Loucy (cell line): Measurements from ENCODE around the gene ZNF560.

Source experiments
- H2AFZ ChIP-seq: fragments of 200-600 bp; sonication (generic); 2 replicates; pipeline ENCODE4 v1.6.0; 2016; ENCODE audit warnings: antibody characterized with exemption, mild to moderate bottlenecking, low read length, moderate library complexity
- H3F3A ChIP-seq: fragments of 200-600 bp; 2 replicates; pipeline ENCODE4 v1.6.0; 2016; ENCODE audit warnings: antibody characterized with exemption, low read depth, mild to moderate bottlenecking
- H3K27me3 ChIP-seq: fragments of 200-600 bp; sonication (generic); 2 replicates; pipeline ENCODE4 v1.6.1; 2014; ENCODE audit warnings: low read length, mild to moderate bottlenecking; ENCODE audit not compliant: insufficient read depth, poor library complexity, severe bottlenecking
- H3K36me3 ChIP-seq: fragments of 200-600 bp; sonication (generic); 2 replicates; pipeline ENCODE4 v1.6.1; 2016; ENCODE audit warnings: low read length; ENCODE audit not compliant: insufficient read depth
- H3K4me1 ChIP-seq: fragments of 200-600 bp; sonication (generic); 2 replicates; pipeline ENCODE4 v1.5.1; 2014; ENCODE audit warnings: low read length, mild to moderate bottlenecking; ENCODE audit not compliant: insufficient read depth, poor library complexity, severe bottlenecking
- H3K4me2 ChIP-seq: fragments of 200-600 bp; sonication (generic); 2 replicates; pipeline ENCODE4 v1.6.0; 2014; ENCODE audit warnings: antibody characterized with exemption, low read length, low read depth, mild to moderate bottlenecking; ENCODE audit not compliant: poor library complexity, severe bottlenecking
- H3K4me3 ChIP-seq: fragments of 200-600 bp; sonication (generic); 2 replicates; pipeline ENCODE4 v1.5.1; 2014; ENCODE audit warnings: low read length, mild to moderate bottlenecking, mixed read lengths; ENCODE audit not compliant: poor library complexity, severe bottlenecking
- H3K79me2 ChIP-seq: fragments of 200-600 bp; sonication (generic); 2 replicates; pipeline ENCODE4 v1.6.1; 2014; ENCODE audit warnings: low read length; ENCODE audit not compliant: insufficient read depth
- H3K9ac ChIP-seq: fragments of 200-600 bp; sonication (generic); 2 replicates; pipeline ENCODE4 v1.6.0; 2014; ENCODE audit warnings: mild to moderate bottlenecking, low read depth, low read length, moderate library complexity; ENCODE audit not compliant: poor library complexity, severe bottlenecking
- H3K9me2 ChIP-seq: fragments of 200-600 bp; sonication (generic); replicated peaks from 2 replicates; pipeline ENCODE4 v1.6.1; 2016; ENCODE audit warnings: low read depth, low read length, mixed read lengths
- H3K9me3 ChIP-seq: fragments of 200-600 bp; sonication (generic); 2 replicates; pipeline ENCODE4 v1.6.1; 2014; ENCODE audit warnings: mild to moderate bottlenecking, antibody characterized with exemption, low read length, low read depth; ENCODE audit not compliant: insufficient read depth
- H4K20me1 ChIP-seq: fragments of 200-600 bp; sonication (generic); 2 replicates; pipeline ENCODE4 v1.6.0; 2014; ENCODE audit warnings: antibody characterized with exemption, low read length, mild to moderate bottlenecking; ENCODE audit not compliant: insufficient read depth, poor library complexity, severe bottlenecking
- EZH2phosphoT487 ChIP-seq: fragments of 200-600 bp; IDR thresholded peaks from 2 replicates; pipeline ENCODE4 v1.6.1; 2018; ENCODE audit warnings: antibody characterized with exemption, mild to moderate bottlenecking, moderate library complexity, borderline replicate concordance
- TF ChIP-seq, protein P1 (sequence below): fragments of 200-600 bp; sonication (generic); conservative IDR thresholded peaks from 2 replicates; pipeline ENCODE4 v1.5.1; 2014; ENCODE audit warnings: mild to moderate bottlenecking, antibody characterized with exemption, low read length

Gene ZNF560

DNA sequence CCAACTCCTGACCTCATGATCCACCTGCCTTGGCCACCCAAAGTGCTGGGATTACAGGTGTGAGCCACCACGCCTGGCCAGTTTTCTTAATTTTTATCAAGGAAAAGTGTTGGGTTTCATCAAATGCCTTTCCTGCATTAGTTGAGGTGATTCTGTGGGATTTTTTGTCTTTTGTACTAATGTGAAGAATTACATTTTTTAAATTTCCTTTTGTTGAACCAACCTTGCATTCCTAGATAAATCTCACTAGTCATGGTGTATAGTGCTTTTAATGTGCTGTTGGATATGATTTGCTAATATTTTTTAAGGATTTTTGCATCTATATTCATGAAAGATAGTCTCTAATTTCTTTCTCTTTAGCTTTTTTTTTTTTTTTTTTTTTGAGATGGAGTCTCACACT is 2.4 kb upstream of the ZNF560 start:
- no peaks in the 10 kb centered on the region for H3K36me3 ChIP-seq
- H2AFZ ChIP-seq: no peak overlapping the region
- H3K9ac ChIP-seq: no peak overlapping the region
- no peak overlapping the region for H3K4me2 ChIP-seq
- H3K4me1 ChIP-seq: no peaks in the 10 kb centered on the region
- no peak overlapping the region for H3K4me3 ChIP-seq
- TF ChIP-seq EZH2phosphoT487: no peak
- TF ChIP-seq, protein P1, sequence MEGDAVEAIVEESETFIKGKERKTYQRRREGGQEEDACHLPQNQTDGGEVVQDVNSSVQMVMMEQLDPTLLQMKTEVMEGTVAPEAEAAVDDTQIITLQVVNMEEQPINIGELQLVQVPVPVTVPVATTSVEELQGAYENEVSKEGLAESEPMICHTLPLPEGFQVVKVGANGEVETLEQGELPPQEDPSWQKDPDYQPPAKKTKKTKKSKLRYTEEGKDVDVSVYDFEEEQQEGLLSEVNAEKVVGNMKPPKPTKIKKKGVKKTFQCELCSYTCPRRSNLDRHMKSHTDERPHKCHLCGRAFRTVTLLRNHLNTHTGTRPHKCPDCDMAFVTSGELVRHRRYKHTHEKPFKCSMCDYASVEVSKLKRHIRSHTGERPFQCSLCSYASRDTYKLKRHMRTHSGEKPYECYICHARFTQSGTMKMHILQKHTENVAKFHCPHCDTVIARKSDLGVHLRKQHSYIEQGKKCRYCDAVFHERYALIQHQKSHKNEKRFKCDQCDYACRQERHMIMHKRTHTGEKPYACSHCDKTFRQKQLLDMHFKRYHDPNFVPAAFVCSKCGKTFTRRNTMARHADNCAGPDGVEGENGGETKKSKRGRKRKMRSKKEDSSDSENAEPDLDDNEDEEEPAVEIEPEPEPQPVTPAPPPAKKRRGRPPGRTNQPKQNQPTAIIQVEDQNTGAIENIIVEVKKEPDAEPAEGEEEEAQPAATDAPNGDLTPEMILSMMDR: no peak
- H4K20me1 ChIP-seq: no peaks in the 10 kb centered on the region
- H3K9me2 ChIP-seq: no peaks in the 10 kb centered on the region
- H3F3A ChIP-seq: no peaks in the 10 kb centered on the region
- H3K79me2 ChIP-seq: no peaks in the 10 kb centered on the region
- H3K27me3 ChIP-seq: no peaks in the 10 kb centered on the region
- no peaks in the 10 kb centered on the region; the same call in 1 of the 2 replicates for H3K9me3 ChIP-seq

DNA sequence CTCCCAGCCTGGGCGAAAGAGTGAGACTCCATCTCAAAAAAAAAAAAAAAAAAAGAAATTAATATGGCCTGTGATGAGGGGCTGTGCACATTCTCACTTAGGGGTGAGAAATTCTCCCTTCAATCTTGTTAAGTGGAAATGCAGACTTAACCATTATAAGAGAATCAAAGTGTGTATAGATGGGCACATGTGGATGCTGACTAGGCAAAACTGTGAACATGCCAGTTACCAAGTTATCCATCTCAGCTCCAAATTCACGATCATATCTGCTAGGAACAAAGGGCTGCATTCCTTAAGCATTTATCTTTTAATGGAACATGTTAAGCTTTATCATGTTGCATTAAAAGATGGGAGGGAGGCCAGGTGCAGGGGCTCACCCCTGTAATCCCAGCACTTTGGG is 4.3 kb downstream of the ZNF560 start:
- Histone ChIP-seq H3K4me3 (no peak overlapping the region), H2AFZ (no peak overlapping the region), H3K36me3 (no peaks in the 10 kb centered on the region), H3F3A (no peaks in the 10 kb centered on the region), H3K9me3 (peaks cover 5% of the 10 kb centered on the region; the same call in 1 of the 2 replicates), H3K9me2 (no peaks in the 10 kb centered on the region), H3K79me2 (no peaks in the 10 kb centered on the region), H3K4me2 (no peak overlapping the region), H4K20me1 (no peaks in the 10 kb centered on the region), H3K4me1 (no peaks in the 10 kb centered on the region), H3K9ac (no peak overlapping the region), H3K27me3 (no peaks in the 10 kb centered on the region)
- TF ChIP-seq, protein P1: no peak
- TF ChIP-seq EZH2phosphoT487: no peak

GRCh38 chr19:9487016-9487415 is 11.4 kb downstream of the ZNF560 start:
- Histone ChIP-seq H3K79me2 (no peaks in the 10 kb centered on the region), H3F3A (no peaks in the 10 kb centered on the region), H3K36me3 (no peaks in the 10 kb centered on the region), H2AFZ (no peak overlapping the region), H3K4me2 (no peak overlapping the region), H3K27me3 (no peaks in the 10 kb centered on the region), H3K4me3 (no peak overlapping the region), H3K9ac (no peak overlapping the region), H4K20me1 (no peaks in the 10 kb centered on the region), H3K4me1 (no peaks in the 10 kb centered on the region), H3K9me3 (peaks cover 11% of the 10 kb centered on the region; the same call in 1 of the 2 replicates), H3K9me2 (no peaks in the 10 kb centered on the region)
- TF ChIP-seq EZH2phosphoT487: no peak
- TF ChIP-seq, protein P1: no peak
